ENCODE measurements around the gene PIAS1.

PIAS1 gene

DNA sequence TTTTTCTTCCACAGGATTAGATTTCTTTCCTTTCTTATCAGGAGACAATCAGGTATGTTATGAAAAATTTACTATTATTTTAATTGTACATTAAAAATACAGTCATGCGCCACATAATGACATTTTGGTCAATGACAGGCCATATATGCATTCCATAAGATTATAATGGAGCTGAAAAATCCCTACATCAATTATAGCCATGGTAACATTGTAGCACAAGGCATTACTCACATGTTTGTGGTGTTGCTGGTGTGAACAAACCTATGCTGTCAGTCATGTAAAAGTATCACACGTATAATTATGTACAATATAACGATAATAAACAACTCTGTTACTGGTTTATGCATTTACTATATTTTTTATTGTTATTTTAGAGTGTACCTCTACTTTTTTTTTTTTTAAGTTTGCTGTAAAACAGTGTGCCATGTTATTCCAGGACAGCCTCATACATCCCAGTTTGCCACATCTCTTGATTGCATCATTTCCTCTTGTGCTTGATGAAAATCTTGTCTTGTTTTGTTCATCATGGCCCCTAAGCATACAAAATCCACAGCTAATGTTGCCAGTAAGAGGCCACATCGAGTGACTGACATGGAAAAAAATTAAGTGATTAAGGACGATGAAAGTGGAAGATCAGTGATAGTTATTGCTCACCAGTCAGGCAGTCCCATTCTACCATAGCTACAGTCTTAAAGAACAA is 129.7 kb downstream of the PIAS1 start:
- Histone ChIP-seq H3K36me3 (replicated peaks; ENCODE audit: insufficient read depth, low read length) (peaks cover 9% of the 10 kb centered on the region; the same call in 1 of the 2 replicates), H3K27me3 (replicated peaks; ENCODE audit: insufficient read depth, low read length) (no peaks in the 10 kb centered on the region), H3K4me2 (ENCODE audit: low read depth, low read length) (no peak overlapping the region), H3K4me1 (ENCODE audit: low read length) (peaks cover 32% of the 10 kb centered on the region), H3K27ac (ENCODE audit: low read length) (no peak overlapping the region), H3F3A (ENCODE audit: insufficient read depth, low read length) (peaks cover 27% of the 10 kb centered on the region), H3K4me3 (ENCODE audit: low read length) (no peak overlapping the region), H3K9me2 (replicated peaks; ENCODE audit: insufficient read depth, low read length) (no peaks in the 10 kb centered on the region), H3K79me2 (ENCODE audit: low read length) (peaks cover 7% of the 10 kb centered on the region; the same call in 1 of the 2 replicates), H3K9me3 (replicated peaks; ENCODE audit: insufficient read depth, low read length) (no peaks in the 10 kb centered on the region), H3K9ac (ENCODE audit: low read length) (no peak overlapping the region), H2AFZ (ENCODE audit: low read length) (no peak overlapping the region), H4K20me1 (ENCODE audit: insufficient read depth, low read length) (no peaks in the 10 kb centered on the region)
- no peak for DNase-seq
- TF ChIP-seq EZH2phosphoT487 (IDR thresholded peaks at IDR 0.05; ENCODE audit: low read length): no peak
- TF ChIP-seq, protein P1, sequence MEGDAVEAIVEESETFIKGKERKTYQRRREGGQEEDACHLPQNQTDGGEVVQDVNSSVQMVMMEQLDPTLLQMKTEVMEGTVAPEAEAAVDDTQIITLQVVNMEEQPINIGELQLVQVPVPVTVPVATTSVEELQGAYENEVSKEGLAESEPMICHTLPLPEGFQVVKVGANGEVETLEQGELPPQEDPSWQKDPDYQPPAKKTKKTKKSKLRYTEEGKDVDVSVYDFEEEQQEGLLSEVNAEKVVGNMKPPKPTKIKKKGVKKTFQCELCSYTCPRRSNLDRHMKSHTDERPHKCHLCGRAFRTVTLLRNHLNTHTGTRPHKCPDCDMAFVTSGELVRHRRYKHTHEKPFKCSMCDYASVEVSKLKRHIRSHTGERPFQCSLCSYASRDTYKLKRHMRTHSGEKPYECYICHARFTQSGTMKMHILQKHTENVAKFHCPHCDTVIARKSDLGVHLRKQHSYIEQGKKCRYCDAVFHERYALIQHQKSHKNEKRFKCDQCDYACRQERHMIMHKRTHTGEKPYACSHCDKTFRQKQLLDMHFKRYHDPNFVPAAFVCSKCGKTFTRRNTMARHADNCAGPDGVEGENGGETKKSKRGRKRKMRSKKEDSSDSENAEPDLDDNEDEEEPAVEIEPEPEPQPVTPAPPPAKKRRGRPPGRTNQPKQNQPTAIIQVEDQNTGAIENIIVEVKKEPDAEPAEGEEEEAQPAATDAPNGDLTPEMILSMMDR (IDR thresholded peaks at IDR 0.05; ENCODE audit: low read length): no peak
- no peak for TF ChIP-seq EZH2 (optimal IDR thresholded peaks at IDR 0.05; ENCODE audit: low read depth, low read length)

DNA sequence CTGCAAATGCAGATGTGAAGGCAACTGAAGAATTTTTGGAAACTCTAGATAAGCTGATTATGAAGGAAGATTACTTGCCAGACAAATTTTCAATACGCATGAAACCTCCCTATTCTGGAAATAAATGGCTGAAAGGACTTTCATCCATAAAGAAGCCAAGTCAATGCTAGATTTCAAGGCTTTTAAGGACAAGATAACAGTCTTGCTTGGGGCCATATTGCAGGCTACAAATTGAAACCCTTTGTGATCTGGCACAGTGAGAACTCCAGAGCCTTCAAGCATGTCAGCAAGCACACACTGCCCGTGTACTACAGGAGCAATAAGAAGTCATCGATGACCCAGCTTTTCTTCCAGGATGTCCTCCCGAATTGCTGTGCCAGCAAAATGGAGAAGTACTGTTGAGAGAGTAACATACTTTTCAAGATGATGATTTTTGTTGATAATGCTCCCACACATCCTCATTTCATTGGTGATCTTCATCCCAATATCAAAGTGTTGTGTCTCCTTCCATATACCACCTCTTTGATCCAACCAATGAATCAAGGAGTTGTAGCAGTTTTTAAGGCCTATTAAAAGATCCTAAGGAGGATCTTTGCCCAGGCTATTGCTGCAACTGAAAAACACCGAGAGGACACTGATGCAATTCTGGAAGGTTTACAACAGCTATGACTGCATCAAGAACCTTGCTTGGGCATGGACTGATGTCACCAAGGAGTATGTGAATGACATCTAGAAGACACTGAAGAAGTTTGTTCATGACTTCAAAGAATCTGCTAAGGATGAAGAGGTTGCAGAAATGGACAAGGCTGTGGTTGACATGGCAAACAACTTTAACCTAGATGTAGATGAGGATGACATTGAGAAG is 130.7 kb downstream of the PIAS1 start:
- Histone ChIP-seq H3K27me3 (replicated peaks; ENCODE audit: insufficient read depth, low read length) (no peaks in the 10 kb centered on the region), H3K9me2 (replicated peaks; ENCODE audit: insufficient read depth, low read length) (no peaks in the 10 kb centered on the region), H3K9ac (ENCODE audit: low read length) (no peak overlapping the region), H3K4me2 (ENCODE audit: low read depth, low read length) (no peak overlapping the region), H3K4me1 (ENCODE audit: low read length) (peaks cover 43% of the 10 kb centered on the region), H3K79me2 (ENCODE audit: low read length) (peaks cover 12% of the 10 kb centered on the region; the same call in 1 of the 2 replicates), H2AFZ (ENCODE audit: low read length) (no peak overlapping the region), H3K4me3 (ENCODE audit: low read length) (no peak overlapping the region), H3K27ac (ENCODE audit: low read length) (no peak overlapping the region), H4K20me1 (ENCODE audit: insufficient read depth, low read length) (no peaks in the 10 kb centered on the region), H3F3A (ENCODE audit: insufficient read depth, low read length) (peaks cover 38% of the 10 kb centered on the region), H3K36me3 (replicated peaks; ENCODE audit: insufficient read depth, low read length) (peaks cover 9% of the 10 kb centered on the region; the same call in 1 of the 2 replicates), H3K9me3 (replicated peaks; ENCODE audit: insufficient read depth, low read length) (no peaks in the 10 kb centered on the region)
- TF ChIP-seq, protein P1 (IDR thresholded peaks at IDR 0.05; ENCODE audit: low read length): no peak
- TF ChIP-seq EZH2 (optimal IDR thresholded peaks at IDR 0.05; ENCODE audit: low read depth, low read length): no peak
- no peak for TF ChIP-seq EZH2phosphoT487 (IDR thresholded peaks at IDR 0.05; ENCODE audit: low read length)
- no peak for DNase-seq

- H2AFZ ChIP-seq (ENCODE audit: low read length): no peak overlapping the region
- no peaks in the 10 kb centered on the region for H3K27me3 ChIP-seq (replicated peaks; ENCODE audit: insufficient read depth, low read length)
- peak overlapping the region; percentile 93 for H3K27ac ChIP-seq (ENCODE audit: low read length)
- H3K4me2 ChIP-seq (ENCODE audit: low read depth, low read length): peak overlapping the region; percentile 67; the same call in 1 of the 2 replicates
- peak overlapping the region; percentile 38; the same call in 1 of the 2 replicates for H3K4me3 ChIP-seq (ENCODE audit: low read length)
- H3K79me2 ChIP-seq (ENCODE audit: low read length): peaks cover 20% of the 10 kb centered on the region
- H4K20me1 ChIP-seq (ENCODE audit: insufficient read depth, low read length): no peaks in the 10 kb centered on the region
- peaks cover 56% of the 10 kb centered on the region for H3F3A ChIP-seq (ENCODE audit: insufficient read depth, low read length)
- no peak for DNase-seq
- H3K9me2 ChIP-seq (replicated peaks; ENCODE audit: insufficient read depth, low read length): no peaks in the 10 kb centered on the region
- peaks cover 62% of the 10 kb centered on the region for H3K4me1 ChIP-seq (ENCODE audit: low read length)
- peaks cover 9% of the 10 kb centered on the region; the same call in 1 of the 2 replicates for H3K36me3 ChIP-seq (replicated peaks; ENCODE audit: insufficient read depth, low read length)
- no peak for TF ChIP-seq EZH2 (optimal IDR thresholded peaks at IDR 0.05; ENCODE audit: low read depth, low read length)
- no peak for TF ChIP-seq EZH2phosphoT487 (IDR thresholded peaks at IDR 0.05; ENCODE audit: low read length)
- TF ChIP-seq, protein P1 (IDR thresholded peaks at IDR 0.05; ENCODE audit: low read length): no peak
- H3K9me3 ChIP-seq (replicated peaks; ENCODE audit: insufficient read depth, low read length): no peaks in the 10 kb centered on the region
- peak overlapping the region; percentile 60; the same call in 1 of the 2 replicates for H3K9ac ChIP-seq (ENCODE audit: low read length)
These were observed 132.7 kb downstream of the PIAS1 start for GRCh38 chr15:68186671-68187397.
